BLaER1 (cell line): ENCODE measurements around the gene ANP32A.
"Not testable (repeated sequence)": the region's sequence is repeated elsewhere in the genome, so short reads cannot be mapped to it uniquely, and the experiment has no call there.

Source experiments
- H3K27ac ChIP-seq: shearing (Covaris generic); formaldehyde crosslinking; 2 replicates; pipeline ENCODE4 v1.8.1; 2022
- H3K27me3 ChIP-seq: shearing (Covaris generic); formaldehyde crosslinking; 2 replicates; pipeline ENCODE4 v1.8.1; 2022
- H3K36me3 ChIP-seq: shearing (Covaris generic); formaldehyde crosslinking; 2 replicates; pipeline ENCODE4 v1.8.1; 2022
- H3K4me1 ChIP-seq: shearing (Covaris generic); formaldehyde crosslinking; 2 replicates; pipeline ENCODE4 v1.8.1; 2022
- H3K4me2 ChIP-seq: shearing (Covaris generic); formaldehyde crosslinking; 2 replicates; pipeline ENCODE4 v1.8.1; 2022
- H3K4me3 ChIP-seq: shearing (Covaris generic); formaldehyde crosslinking; 2 replicates; pipeline ENCODE4 v1.8.1; 2022
- H3K9ac ChIP-seq: shearing (Covaris generic); formaldehyde crosslinking; 2 replicates; pipeline ENCODE4 v1.8.1; 2022
- H3K9me3 ChIP-seq: shearing (Covaris generic); formaldehyde crosslinking; 2 replicates; pipeline ENCODE4 v1.8.1; 2022
- H4K20me1 ChIP-seq: shearing (Covaris generic); formaldehyde crosslinking; 2 replicates; pipeline ENCODE4 v1.8.1; 2022
- Cebpa-rat ChIP-seq: shearing (Covaris generic); IDR thresholded peaks from 2 replicates; pipeline ENCODE4 v1.8.1; 2022

ANP32A gene

GRCh38 chr15:68820295-68821189, at the start of gene ANP32A:
Gene ANP32A (minus strand): TSS chr15:68820895. CDS start chr15:68820751, 144 bp downstream.
- H3K4me1 ChIP-seq, result peaks cover 33% of the 10 kb centered on the region
- peaks cover 37% of the 10 kb centered on the region for H4K20me1 ChIP-seq
- peak within 1 kb of the TSS; percentile 99 for H3K9ac ChIP-seq
- no peak for TF ChIP-seq Cebpa-rat
- peak within 1 kb of the TSS; percentile 95 for H3K4me2 ChIP-seq
- peak within 1 kb of the TSS; percentile 96 for H3K4me3 ChIP-seq
- peak within 1 kb of the TSS; percentile 100 for H3K27ac ChIP-seq
- H3K27me3 ChIP-seq, result no peaks in the 10 kb centered on the region
- H3K36me3 ChIP-seq, result peaks cover 5% of the 10 kb centered on the region
- H3K9me3 ChIP-seq, result no peaks in the 10 kb centered on the region

- H4K20me1 ChIP-seq, result no peaks in the 10 kb centered on the region
- no peak overlapping the region for H3K4me3 ChIP-seq
- no peaks in the 10 kb centered on the region for H3K27me3 ChIP-seq
- H3K9ac ChIP-seq, result no peak overlapping the region
- peaks cover 9% of the 10 kb centered on the region for H3K9me3 ChIP-seq
- H3K4me1 ChIP-seq, result no peaks in the 10 kb centered on the region
- TF ChIP-seq Cebpa-rat, result no peak
- H3K4me2 ChIP-seq, result no peak overlapping the region
- H3K36me3 ChIP-seq, result no peaks in the 10 kb centered on the region
- no peak overlapping the region for H3K27ac ChIP-seq
Observed at GRCh38 chr15:68868296-68868695, 47.6 kb upstream of the ANP32A start.

- Histone ChIP-seq H4K20me1 (no peaks in the 10 kb centered on the region), H3K4me1 (no peaks in the 10 kb centered on the region), H3K27me3 (no peaks in the 10 kb centered on the region), H3K9me3 (peaks cover 46% of the 10 kb centered on the region), H3K4me3 (no peak overlapping the region), H3K4me2 (no peak overlapping the region), H3K9ac (no peak overlapping the region), H3K36me3 (no peaks in the 10 kb centered on the region), H3K27ac (no peak overlapping the region)
- no peak for TF ChIP-seq Cebpa-rat
Observed at GRCh38 chr15:68862415-68862814, 41.7 kb upstream of the ANP32A start.

GRCh38 chr15:68858666-68859065, 38.0 kb upstream of the ANP32A start:
- not testable (repeated sequence) for H3K4me3 ChIP-seq, H3K27me3 ChIP-seq, H3K4me2 ChIP-seq, H4K20me1 ChIP-seq, H3K36me3 ChIP-seq, H3K27ac ChIP-seq, H3K9ac ChIP-seq, H3K4me1 ChIP-seq
- H3K9me3 ChIP-seq, result peaks cover 48% of the 10 kb centered on the region

DNA sequence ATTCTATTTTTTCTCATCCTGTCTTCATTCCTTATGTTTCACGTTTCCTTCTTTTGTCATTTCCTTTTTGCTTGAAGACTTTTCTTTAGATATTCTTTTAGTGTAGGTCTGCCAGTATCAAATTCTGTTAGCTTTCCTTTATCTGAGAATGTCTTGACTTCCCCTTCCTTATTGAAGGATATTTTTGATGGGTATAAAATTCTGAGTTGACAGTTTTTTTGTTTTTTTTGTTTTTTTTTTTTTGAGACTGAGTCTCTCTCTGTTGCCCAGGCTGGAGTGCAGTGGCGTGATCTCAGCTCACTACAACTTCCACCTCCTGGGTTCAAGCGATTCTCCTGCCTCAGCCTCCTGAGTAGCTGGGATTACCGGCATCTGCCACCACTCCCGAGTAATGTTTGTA, 36.7 kb upstream of the ANP32A start:
- not testable (repeated sequence) for H3K4me3 ChIP-seq, H3K4me2 ChIP-seq, H4K20me1 ChIP-seq, H3K4me1 ChIP-seq, H3K36me3 ChIP-seq, H3K27ac ChIP-seq, H3K27me3 ChIP-seq, H3K9ac ChIP-seq
- peaks cover 37% of the 10 kb centered on the region for H3K9me3 ChIP-seq

DNA sequence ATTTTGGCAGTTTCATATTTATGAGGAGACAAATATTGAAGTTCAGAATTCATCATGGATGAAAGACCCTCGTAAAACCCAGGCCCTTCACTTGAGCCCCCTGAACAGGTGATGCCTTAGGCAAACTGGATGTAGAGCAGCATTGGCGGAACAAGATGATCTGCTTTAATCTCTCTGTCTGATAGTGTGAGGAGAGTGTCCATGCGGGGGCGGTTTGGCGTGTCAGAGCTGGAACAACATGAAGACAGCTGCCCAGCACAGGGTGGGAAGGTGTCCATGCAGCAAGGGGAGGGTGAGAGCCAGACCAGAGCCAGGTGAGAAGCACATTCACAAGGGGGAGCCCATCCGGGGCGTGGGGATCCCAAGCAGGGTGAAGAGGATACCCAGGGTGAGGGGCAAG, 31.8 kb upstream of the ANP32A start:
- no peak for TF ChIP-seq Cebpa-rat
- Histone ChIP-seq H3K4me1 (no peaks in the 10 kb centered on the region), H3K4me3 (no peak overlapping the region), H3K36me3 (no peaks in the 10 kb centered on the region), H3K9ac (no peak overlapping the region), H4K20me1 (no peaks in the 10 kb centered on the region), H3K9me3 (peaks cover 8% of the 10 kb centered on the region), H3K27ac (no peak overlapping the region), H3K27me3 (no peaks in the 10 kb centered on the region), H3K4me2 (no peak overlapping the region)

DNA sequence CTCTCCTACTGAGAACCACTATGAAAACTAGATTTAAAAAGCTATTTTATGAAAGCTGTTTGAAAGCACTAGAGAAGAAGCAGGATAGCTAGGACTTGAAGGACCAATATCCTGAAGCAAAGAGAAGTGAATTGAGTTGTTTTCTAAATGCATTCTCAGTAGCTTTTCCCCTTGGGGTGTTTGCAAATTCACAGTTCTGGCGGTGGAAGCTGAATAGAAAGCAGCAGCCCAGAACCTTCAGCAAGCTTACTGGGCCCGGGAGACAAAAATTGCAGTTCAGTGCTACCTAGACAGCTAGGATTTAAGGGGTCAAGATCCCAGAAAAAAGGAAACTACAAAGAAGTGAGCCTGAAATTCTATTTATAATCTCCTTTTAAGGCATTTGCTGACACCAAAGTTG, 31.3 kb upstream of the ANP32A start:
- Histone ChIP-seq H3K9me3 (peaks cover 5% of the 10 kb centered on the region; the same call in 1 of the 2 replicates), H3K9ac (no peak overlapping the region), H3K36me3 (no peaks in the 10 kb centered on the region), H3K4me1 (no peaks in the 10 kb centered on the region), H4K20me1 (no peaks in the 10 kb centered on the region), H3K27ac (no peak overlapping the region), H3K4me2 (no peak overlapping the region), H3K4me3 (no peak overlapping the region), H3K27me3 (no peaks in the 10 kb centered on the region)
- TF ChIP-seq Cebpa-rat, result no peak

- H3K27me3 ChIP-seq, result peaks cover 6% of the 10 kb centered on the region; the same call in 1 of the 2 replicates
- no peak overlapping the region for H3K27ac ChIP-seq
- H4K20me1 ChIP-seq, result no peaks in the 10 kb centered on the region
- H3K4me2 ChIP-seq, result no peak overlapping the region
- TF ChIP-seq Cebpa-rat, result no peak
- H3K9me3 ChIP-seq, result no peaks in the 10 kb centered on the region
- no peaks in the 10 kb centered on the region for H3K36me3 ChIP-seq
- no peak overlapping the region for H3K4me3 ChIP-seq
- no peak overlapping the region for H3K9ac ChIP-seq
- no peaks in the 10 kb centered on the region for H3K4me1 ChIP-seq
Observed at GRCh38 chr15:68849497-68849896, 28.8 kb upstream of the ANP32A start.

DNA sequence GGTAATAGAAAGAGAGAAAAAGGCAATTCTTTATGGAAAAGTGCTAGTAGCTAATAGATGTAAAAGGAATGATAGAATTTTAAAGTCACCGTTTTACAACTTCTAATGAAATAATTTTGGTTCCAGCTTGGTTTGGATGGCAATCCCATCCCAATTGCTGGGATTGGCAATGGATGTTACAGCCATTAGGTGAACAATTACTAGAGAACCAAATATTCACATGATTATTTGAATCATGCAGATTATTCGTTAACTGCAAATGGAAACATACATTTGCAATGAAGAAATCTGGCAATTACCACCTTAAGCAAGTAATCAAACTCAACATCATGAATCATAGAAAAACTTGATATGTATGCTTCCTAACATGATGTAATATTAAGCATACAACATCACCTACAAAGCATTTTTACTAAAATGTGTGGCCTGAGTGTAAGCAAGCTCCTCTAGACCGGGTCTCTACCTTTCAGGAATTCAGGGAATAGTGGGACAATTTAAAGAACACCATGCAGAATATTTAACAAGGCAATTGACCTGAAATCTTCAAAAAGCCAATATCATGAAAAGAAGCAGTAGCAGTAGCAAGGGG, 26.2 kb upstream of the ANP32A start:
- Histone ChIP-seq H3K9ac (no peak overlapping the region), H3K4me2 (no peak overlapping the region), H3K36me3 (no peaks in the 10 kb centered on the region), H3K27me3 (peaks cover 30% of the 10 kb centered on the region), H3K27ac (no peak overlapping the region), H4K20me1 (no peaks in the 10 kb centered on the region; the same call in 1 of the 2 replicates), H3K4me3 (no peak overlapping the region), H3K9me3 (no peaks in the 10 kb centered on the region), H3K4me1 (no peaks in the 10 kb centered on the region)
- no peak for TF ChIP-seq Cebpa-rat

- Histone ChIP-seq H3K9ac (no peak overlapping the region), H3K4me3 (no peak overlapping the region), H3K4me2 (no peak overlapping the region), H4K20me1 (no peaks in the 10 kb centered on the region; the same call in 1 of the 2 replicates), H3K27ac (no peak overlapping the region), H3K36me3 (no peaks in the 10 kb centered on the region), H3K9me3 (no peaks in the 10 kb centered on the region), H3K27me3 (peaks cover 30% of the 10 kb centered on the region), H3K4me1 (no peaks in the 10 kb centered on the region)
- TF ChIP-seq Cebpa-rat, result no peak
Observed at GRCh38 chr15:68844856-68845550, 24.3 kb upstream of the ANP32A start.
